GM19035 (cell line): ENCODE measurements around the gene PRKCH.

ENCODE experiments used
- ATAC-seq: cut with Tn5 transposase; IDR thresholded peaks from one replicate; pipeline ENCODE4 v1.9.1; 2021; ENCODE audit not compliant: unreplicated experiment

The PRKCH gene

DNA sequence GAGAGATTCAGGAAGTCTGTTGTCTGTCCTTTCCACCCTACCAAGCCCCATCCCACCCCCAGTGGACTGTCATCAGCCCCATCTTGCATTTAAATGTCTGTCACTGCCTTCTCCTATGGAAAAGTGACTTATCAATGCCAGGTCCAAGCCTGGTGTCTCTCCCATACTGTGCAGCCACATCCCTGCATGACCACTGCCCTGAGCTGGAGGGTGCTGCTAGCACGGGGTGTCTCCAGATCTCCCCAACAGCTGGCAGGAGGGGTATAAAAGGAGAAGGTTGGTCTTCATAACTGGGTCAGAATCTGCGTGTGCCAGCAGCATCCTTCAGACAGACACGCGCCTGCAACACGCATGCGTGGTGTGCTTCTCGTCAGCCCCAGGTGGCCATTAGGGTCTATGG lies 219.6 kb downstream of the PRKCH start:
- no peak for ATAC-seq

DNA sequence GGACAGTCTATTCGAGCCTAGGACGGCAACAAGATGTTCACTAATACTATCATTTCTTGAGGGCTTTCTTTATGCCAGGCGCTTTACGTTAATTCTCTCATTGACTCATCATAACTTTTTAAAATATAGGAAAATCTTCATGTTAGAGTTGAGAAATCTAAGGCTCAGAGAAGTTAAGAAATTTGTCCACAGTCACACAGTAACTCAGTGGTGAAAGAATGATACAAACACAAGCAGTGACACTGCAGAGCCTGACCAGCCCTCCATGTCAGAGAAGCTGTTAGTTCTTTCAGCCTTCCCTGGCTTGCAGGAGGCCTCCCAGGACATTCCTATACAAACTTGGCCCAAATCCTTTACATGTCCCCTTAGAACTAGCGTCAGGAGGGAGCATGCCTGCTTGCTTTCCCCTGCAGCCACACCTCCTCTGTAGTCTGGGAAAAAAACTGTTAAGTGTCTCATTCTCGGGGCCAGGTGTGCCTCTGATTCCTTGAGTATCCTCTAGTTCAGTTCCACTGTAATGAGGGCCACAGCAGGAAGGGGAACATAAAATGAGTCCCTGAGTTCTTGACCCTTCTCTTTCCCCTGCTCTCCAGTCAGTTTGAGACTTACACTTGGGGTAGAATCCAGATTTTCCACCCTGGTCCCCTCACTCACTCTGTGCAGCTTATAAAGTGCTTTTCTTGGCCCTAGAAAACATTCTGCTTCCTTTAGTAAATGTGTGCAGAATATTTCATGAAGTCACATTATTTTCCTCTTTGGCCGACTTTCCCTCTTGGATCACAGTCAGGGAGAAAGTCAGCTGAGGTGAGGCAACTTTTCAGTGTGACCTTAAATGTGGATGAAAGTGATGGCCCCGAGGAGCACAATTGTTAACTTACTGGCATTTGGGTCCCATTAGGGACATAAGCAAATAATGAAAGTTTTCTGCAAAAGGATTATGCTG lies 221.7 kb downstream of the PRKCH start:
- ATAC-seq, result no peak

DNA sequence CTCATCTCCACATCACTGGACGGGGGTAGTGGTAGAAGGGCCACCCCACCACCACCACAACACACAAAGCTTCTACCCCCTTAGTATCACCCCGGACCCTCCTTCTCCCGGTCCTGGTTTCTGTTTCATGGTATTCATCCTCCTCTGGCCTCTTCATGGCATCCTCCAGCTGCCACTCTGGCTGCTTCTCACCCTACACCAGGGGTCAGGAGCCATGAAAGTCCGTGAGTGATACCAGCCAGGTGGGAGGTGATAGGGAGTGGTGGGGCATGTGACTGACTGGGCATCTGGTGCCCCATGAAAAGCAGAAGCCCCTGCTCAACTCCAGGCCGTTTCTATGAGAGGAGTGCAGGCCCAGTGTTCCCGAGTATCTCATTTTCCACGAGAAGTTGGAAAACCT lies 222.6 kb downstream of the PRKCH start:
- no peak for ATAC-seq

DNA sequence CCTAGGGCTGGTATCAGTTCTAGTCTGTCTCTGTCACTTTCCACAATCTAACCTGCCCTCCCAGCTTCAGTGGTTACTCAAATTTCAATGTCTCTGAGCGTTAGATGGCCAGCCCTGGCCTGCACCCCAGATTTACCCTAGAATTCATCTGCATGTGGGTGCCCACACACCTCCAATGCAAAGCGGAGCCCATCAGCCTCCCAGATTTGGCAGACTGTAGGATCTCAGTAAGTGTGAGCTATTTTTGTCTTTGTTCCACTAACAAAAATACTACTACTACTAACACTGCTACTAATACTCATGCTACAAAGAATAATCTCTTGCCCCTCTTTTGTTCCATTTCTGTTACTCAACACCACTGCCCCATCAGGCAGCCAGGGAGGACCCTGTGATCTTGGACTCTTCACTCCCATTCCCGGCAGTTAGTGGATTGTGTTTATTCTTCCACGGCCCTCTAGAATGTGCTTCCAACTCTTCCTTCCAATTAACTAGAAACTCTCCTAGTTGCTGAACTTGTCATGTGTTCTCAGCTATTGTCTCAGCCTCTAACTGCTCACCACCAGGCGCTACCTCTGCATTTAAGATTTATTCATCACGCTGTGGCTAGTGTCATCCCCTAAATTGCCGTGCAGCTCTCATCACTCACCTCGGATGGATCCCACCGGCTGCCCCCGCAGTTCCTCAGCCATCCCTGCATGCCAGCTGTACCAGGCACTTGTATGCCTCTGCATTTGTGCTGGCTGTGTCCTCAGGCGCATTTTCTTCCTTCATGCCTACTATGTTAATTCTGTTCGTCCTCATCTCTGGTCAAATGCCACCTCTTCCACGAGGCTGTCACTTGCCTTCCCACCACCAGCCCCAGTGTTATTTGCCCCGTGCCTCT lies 223.3 kb downstream of the PRKCH start:
- ATAC-seq, result no peak

DNA sequence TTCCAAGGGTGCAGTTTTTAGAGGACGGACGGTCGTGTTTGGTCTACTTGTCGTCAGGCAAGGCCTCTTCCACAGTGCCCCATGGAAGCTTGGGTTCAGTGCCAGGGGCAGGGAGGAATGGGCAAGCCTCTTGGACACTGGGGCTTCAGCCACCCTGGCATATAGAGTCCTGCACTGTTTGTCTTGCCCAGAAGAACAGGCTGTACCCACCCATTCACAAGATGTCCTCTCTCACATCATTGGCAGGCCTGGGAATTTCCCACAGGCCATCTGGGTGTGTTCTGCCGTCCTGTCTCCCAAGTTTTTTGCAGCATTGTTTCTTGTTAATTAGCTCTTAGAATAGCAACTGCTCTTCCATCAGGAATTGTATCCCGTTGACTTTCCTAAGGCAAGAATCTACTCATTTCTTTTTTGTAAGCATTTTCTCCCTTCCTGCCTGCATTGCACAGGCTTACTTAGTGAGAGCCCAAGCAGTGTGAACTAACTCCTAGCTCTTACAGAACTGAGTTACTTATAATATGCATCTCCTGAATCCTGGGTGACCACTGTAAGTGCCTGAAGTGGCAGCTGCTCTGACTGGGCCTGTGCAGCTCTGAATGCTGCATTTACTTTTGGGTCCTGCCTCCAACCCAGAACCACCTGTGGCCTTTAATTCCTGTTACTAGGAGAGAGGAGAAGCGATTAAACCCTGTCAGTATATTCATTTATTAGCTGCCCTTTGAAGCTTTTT lies 224.5 kb downstream of the PRKCH start:
- no peak for ATAC-seq

DNA sequence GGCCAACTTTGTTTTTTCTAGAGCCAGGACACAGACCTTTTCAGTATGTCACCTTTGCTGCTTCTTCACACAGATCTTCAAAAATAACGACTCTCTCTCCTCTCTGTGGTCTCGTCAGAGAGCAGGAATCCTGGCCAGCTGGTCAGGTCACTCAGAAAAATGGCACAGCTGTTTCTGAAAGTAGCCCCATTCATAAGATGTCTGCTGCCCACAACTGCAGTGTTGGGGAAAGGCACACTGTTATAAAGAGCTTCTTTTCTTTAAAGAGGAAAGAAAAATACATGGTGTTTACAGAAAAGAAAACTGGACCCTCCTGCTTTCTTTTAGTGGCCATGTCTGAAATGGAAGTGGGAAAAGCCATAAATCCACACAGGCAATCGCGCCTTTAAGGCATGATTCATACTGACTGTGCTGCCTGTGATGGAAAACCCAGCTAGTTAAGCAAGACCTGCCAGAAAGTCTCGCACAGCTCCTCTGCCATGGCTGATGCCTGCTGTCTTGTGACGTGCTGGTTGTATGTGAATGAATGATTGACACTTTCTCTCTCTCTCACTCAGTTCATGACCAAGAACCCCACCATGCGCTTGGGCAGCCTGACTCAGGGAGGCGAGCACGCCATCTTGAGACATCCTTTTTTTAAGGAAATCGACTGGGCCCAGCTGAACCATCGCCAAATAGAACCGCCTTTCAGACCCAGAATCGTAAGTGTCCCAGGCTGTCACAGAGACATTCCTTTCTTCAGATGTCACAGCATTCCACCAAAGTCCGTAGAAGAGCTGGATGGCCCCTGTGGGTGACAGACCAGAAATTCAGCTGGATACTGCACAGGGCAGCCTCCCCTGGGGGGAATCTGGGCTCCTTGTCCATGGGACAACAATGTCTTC lies 226.0 kb downstream of the PRKCH start:
- no peak for ATAC-seq

DNA sequence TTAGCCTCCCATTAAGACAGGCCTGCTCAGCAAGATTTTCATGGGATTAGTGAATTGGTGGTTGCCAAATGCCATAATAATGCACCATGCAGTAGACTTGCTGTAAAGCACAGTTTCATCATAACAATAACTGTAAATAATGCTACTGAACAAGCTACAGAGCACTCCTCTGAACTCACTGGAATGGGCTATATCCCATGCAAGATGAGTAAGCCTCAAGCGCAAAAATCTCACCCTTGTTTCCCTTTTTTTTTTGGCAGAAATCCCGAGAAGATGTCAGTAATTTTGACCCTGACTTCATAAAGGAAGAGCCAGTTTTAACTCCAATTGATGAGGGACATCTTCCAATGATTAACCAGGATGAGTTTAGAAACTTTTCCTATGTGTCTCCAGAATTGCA lies 228.0 kb downstream of the PRKCH start:
- no peak for ATAC-seq

DNA sequence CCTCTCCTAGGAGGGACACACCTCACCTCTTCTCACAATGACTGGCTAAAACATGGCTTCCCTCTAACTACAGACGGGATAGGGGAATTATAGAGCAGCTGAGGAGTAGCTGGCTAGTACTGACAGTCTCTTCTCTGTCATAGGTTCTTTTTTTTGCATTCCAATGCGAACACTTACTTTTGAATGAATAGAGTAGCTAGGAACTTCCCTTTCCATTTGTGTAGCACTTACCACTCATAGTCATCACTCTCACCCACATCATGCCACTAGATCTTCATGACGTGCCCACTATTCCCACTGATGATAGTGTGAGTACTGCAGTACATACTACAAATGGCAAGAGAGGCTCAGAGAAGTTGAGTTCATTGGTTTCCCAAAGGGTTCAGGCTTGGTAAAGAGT lies 230.0 kb downstream of the PRKCH start:
- ATAC-seq, result no peak

DNA sequence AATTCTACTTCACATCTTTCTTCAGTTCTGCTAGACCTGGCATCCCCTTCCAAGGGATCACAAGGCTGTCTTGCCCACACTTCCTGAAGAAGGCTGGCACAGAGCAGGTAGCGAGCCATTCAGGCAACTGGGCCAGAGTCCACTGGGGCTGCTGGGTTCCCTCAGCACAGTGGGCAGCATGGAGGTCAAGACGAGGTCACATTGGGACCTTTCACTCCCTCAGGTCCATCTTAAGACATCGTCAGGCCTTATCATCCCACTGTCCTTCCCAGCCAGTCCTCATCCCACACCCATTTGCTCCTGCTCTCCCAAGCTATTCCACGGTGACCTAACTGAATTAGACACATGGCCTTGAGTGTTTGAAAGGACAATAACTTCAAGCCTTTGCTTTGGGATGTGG lies 230.9 kb downstream of the PRKCH start:
- ATAC-seq, result no peak

DNA sequence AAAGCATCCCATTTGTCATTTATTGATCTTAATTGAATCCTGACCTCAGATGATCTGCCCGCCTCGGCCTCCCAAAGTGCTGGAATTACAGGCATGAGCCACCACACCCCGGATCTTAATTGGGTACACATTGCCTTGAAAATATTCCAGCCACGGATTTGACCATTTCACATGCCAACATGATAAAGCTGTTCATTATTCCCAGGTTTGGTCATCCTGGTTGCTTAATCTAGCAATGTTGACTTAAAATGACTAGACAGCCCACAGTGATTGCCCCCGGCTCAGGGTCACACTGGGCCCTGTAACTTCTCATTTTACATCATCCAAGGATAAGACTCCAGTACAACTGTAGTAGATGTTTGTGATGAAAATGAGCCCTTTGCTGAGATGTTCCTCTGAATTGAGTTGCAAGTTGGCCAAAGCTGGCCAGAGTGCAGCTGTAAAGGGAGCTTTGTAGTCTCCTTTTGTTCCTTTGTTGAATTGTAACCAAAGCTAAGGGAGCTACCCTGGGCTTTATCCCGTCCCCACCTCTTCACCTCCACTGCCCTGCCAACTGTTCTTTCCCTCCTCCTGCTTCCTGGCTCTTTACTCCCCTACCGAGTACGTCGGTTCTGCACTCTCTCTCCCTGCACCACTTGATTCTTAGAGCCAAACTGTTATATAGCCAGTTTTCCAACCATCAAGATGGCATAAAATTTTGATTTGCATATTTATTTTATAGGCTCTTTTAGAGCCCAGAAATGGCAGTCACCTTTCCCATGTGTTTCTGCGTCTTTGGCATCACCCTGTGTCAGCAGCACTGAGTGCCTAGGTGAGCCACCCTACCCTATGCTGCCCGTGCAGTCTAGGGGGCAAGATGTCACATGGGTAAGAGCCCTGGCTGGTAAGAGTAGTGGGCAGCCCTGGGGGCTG lies 232.6 kb downstream of the PRKCH start:
- ATAC-seq, result no peak

DNA sequence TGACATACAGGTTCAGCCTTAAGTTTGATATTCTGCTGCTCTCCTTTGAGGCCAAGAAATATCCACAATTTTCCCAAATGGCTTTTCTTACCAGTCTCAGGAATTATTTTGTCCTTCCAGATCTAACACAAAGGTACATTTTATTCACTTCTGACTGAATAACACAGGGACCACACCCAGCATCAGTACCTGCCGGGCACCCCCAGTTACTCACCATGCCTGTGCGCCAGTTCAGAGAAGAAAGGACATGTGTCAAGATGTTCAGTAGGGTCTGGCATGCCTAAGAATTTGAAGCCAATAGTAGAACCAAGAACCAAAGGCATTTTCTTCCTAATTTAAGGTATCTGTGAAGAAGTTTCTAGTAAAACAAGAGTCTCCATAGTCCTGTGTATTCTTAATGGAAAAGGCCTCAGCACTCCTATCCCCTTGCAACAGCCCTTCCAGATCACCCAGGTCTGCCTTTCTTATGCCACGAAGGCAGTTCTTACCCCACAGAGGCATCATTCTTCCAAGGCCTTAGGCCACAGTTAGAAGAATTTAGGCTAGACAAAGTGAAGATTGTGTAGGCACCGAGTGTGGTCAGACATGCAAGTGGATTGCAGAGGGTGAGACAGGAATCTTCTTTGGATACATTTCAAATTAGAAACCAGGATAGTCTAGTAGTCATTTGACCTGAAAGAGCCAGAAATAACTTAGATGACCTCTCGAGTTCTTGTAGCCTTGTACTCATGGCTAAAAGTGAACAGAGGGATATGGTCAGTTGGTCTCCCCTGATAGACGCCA lies 233.9 kb downstream of the PRKCH start:
- no peak for ATAC-seq

DNA sequence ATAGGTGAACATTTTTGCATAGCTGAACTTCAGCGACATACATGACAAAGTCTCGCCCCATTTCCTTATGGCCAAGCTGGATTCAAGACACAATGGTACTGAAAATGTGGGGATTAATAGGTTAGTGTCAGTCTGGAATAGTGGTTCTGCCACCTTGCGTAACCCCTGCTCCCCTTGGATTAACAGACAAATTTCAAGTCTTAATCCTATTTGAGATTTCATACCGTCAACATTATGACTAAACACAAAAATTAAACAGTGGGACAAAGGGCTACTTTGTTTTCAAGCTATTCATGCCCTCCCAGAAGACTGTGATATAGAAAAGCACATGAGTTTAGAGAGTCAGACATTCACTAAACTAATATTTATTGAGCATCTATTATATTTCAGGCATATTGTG lies 235.1 kb downstream of the PRKCH start:
- ATAC-seq, result no peak

DNA sequence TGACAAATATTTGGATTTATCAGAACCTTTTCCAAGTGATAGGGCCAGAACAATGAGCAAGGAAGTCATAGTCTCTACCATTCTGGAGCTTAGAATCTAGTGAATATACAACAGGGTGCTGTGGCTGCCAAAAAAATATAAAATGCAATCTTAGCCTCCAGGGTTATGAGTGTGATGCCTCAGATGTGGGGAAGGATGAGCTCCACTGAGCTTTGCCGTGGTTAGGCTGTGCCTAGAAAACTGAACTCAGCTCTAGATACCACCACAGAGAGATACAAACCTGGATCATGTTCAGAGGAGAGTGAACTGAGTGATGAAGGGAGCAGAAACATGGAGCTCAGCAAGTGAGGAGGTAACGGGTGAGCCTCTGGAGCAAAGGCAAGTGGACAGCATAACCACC lies 235.9 kb downstream of the PRKCH start:
- no peak for ATAC-seq

DNA sequence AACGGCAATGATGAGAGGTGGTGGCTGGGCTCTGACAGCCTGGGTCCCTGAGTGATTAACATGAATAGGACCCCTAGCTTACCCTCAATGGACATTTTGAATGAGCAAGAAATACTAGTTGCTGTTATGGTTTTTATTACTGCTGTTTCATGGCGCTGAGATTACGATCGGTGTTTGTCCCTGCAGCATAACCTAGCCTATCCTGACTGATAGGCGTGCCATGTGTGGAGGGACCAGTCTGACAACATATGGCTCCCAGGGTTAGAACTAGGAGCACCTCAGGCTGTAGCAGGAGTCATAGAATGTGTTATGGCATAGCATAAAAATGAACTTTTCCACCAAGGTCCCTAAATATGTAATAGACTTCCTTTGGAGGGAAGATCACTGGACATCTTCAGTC lies 236.5 kb downstream of the PRKCH start:
- no peak for ATAC-seq

DNA sequence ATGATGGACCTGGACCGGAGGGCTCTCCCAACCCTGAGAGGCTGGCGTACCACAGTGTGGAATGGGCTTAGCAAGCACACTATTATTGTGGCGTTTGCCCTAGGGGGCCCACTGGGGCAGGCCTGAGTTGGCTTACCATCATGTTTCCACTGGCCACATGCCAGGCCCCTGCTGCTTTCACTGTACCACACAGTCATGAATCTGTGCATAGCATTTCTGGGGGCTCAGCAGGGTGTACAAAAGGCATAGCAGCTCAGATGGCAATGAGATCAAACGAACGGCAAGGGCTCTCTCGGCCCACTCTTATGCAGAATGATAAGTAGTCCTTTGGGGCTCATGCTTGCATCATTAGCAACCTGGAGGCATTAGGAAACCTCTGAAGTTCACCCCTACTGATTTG lies 236.9 kb downstream of the PRKCH start:
- ATAC-seq, result no peak

DNA sequence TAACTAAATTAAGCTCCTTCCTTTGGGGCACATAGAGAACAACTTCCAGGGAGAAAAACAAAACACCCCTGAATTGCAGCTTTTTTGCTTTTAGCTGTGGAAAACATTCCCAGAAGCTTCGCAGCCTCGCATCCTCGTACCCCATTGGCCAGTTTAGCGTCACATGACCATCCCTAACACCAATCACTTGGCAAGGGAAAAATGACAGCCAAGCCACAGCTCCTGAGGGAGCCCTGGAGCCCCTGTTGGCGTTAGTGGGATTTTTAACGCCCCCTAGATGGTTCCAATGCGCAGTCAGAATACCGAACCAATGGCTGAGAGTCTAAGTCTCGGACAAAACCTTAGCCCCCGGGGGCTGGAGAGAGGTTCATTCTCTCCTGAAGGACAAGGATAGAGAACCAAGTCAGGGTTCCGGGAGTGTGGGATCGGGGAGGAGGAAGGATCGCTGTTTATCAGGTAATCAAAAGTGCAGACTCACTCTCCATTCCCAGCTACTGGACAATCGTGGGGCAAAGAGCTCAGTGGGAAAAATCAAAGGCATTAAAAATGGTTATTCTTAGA lies 238.3 kb downstream of the PRKCH start:
- no peak for ATAC-seq

DNA sequence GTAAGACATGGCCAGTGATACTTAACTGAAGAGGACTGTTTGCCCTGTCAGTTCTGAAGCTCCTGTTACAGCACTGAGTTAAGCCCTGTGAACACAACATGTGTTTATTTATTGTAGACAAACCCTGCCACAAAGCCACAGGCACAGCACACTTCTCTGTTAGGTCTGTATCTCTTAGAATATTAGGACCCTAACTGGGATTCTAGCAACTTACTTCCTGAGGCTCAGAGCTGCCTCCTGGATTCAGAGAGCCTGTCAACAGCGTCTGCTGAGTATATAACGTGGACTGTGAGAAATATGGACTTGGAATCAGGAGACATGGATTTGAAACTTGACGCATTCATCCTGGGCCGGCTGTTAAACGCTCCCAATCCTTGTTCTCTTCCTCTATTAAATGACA lies 238.9 kb downstream of the PRKCH start:
- no peak for ATAC-seq

DNA sequence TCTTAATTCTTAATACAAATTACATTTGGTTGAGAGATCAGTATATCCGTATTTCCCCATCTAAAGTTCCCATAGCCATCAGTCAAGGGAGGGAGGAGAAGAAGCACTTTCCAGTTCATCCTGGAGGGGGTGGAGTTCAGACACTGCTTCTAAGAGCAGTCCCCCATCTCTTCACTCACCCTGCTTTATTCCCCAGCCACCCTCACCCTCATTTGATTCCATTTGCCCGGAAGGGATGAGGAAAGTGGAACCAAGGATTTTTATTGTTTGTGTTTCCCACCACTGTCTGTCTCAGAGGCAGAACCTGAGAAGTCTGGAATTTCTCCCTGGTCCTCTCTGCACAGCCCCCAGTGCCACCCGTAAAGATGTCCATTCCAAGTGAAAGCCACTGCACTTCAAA lies 239.7 kb downstream of the PRKCH start:
- no peak for ATAC-seq
